HG03558 (cell line): ENCODE measurements around the gene TPM2.

ENCODE experiments used
- ATAC-seq: cut with Tn5 transposase; IDR thresholded peaks from one replicate; pipeline ENCODE4 v1.9.1; 2021; ENCODE audit warnings: moderate number of reproducible peaks; ENCODE audit not compliant: unreplicated experiment; ENCODE audit errors: extremely low read depth

The TPM2 gene

DNA sequence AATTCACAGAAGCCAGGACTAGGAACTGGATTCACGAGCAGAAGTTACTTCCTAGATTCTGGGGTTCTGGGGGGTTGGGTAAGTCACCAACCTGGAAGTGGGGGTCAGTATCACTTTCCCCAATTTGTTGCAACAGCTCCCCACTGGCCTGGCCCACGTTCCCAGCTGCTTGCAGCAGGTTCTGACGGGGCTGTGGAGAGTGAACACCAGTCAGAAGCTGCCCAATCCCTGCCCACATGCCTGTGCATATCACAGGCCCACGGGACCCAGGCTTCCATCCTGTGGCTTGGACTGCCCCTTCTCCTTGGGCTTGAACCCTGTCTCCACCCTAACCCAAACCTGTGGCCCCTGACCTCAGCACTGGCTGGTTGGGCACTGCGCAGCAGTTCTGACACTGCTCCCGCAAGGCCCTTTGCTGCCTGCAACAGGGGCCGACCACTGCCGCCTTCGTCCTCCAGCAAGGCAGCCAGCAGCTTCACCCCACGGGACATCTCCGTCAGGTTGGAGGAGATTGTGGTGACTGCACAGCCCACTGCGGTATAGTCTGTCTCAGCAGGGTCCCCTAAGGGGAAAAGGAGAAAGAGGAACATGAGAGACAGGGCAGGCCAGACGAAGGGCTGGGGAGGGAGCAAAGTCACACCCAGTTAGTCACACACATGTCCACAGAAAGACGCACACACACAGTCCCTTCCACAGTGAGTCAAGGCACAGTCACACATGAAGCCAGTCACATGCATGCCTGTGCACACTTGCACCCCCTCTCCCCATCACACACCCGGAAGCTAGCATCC is 29.2 kb upstream of the TPM2 start:
- no peak for ATAC-seq

DNA sequence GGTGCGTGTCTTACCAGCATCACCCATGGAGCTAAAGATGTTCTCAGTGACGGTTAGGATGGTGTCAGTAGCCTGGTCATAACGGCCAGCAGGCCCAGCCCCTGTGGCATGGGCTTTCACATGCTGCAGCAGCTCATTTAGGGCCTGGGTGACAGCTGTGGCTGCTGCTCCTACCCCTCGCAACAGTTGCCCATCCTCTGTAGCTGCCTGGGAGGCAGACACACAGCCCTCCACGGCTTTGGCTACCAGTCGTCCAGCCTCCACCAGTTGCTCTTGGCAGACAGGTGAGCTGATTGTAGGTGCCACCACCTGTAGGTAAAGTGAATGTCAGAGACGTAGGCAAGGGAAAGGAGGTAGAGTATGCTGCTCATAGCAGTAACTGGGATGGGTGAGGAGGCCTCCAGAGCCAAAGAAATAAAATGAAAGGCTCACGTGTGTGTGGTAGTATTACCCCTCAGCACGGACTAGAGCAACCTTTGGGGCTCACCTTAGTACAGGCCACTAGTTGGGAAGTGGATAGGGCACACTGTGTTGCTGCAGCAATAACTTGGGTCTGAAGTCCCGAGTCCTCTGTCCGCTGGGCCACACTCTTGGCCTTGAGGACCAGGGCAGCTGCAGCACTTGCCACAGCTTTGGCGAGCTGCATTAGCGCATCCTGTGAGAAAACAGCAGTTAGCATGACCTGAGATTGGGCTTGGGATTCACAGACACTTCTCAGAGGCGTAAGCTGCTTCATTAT is 27.6 kb upstream of the TPM2 start:
- no peak for ATAC-seq

DNA sequence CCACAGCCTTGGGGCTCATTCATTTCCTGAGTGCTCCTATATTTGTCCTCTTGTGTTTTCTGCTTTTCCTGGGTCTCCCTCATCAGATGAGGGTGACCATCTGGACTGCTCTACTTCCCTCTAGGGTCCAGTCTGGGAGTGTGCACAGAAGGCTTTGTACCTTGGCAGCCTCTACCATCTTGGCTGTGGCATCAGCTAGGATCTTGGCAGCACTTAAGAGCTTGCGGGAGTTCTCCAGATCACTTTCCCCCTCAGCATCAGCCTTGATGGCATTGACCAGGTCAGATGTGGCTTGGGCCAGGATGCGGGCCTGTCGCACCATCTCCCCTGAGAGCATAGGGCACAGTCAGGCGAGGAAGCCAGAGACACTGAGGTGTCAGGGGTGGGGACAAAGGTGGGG is 26.5 kb upstream of the TPM2 start:
- no peak for ATAC-seq

DNA sequence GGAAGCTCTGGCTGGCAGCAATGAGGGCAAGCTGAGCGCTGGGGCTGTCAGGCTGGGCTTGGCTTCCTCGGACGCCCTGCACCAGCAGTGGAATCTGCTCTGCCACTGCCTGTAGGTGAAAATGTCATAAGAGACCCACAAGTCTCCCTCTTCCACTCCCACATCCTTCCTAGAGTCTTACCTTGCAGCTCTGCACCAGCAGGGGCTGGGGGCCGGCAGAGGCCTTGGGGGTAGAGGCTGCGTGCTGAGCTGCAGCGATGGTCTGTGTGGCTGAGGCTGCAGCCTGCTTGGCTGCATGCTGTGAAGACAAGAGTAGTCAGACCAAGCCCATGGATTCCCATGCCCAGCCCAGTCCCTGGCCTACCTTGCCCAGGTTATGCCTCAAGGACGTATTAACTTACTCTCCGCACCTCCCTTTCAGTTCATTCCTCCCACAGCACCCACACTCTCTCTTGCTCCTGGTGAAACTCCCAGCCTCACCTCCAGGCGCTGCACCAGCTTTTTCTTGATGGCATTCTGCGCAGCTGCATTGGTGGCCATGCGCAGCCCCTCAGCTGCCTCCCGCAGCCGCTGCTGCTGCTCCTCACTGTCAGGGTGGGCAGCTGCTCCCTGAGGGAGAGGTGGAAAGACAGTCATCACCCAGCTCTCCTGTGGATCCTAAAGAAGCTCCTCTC is 25.0 kb upstream of the TPM2 start:
- ATAC-seq: no peak

DNA sequence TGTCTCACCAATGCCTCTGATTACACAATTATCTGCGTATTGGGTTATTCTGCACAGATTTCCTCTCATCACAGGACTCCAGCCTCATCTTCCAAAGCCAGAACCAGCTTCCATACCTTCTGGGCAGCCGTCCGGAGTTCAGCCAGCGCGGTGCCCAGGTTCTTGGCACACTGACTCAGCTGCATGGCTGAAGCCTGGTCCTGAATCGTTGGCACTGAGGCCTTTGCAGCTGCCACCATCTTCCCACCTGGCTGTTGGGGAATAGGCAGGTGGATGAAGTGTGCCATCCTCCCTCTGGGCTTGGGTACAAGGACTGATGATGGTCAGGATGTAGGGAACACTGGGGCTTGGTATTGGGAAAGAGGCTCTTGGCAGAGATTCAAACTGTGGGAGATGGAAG is 24.4 kb upstream of the TPM2 start:
- ATAC-seq: no peak

DNA sequence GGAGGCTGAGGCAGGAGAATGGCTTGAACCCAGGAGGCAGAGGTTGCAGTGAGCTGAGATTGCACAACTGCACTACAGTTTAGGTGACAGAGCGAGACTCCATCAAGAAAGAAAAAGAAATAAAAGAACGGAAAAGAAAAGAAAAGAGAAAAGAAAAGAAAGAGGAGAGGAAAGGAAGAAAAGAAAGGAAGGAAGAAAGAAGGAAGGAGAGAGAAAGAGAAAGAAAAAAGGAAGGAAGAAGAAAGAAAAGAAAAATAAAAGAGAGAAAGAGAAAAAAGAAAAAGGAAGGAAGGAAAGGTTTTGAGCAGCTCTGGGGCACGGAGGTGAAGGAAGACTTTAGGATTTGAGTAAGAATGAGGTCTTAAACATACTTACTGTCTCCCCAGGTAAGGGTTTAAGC is 23.9 kb upstream of the TPM2 start:
- no peak for ATAC-seq

DNA sequence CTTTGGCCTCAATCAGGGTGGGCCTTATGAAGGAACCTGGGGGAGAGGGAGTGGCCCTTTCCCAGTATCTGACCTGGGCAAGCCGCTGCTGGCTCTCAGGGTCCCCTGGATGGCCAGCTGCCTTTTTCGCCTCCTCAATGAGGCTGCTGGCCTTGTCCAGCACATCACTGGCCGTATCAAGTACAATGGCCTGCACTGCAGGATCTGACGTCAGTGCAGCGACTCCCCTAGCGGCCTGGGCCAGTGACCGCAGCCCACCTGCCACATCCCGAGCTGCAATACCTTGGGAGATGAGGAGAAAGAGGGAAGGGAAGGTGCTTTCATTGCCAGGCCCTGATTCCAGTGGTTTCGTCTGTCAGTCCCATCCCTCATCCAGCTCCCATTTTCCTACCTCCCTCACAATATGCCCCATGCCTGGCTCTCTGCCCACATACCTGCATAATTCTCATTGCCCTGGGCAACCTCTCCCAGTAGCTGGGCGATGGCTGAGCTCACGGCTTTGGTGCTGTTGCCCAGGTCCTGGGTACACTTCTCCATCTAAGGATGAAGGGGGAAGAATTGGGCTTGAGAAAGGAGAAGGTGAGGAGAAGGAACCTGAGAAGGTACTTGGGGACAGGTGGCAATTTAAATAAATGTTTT is 23.2 kb upstream of the TPM2 start:
- ATAC-seq: no peak

DNA sequence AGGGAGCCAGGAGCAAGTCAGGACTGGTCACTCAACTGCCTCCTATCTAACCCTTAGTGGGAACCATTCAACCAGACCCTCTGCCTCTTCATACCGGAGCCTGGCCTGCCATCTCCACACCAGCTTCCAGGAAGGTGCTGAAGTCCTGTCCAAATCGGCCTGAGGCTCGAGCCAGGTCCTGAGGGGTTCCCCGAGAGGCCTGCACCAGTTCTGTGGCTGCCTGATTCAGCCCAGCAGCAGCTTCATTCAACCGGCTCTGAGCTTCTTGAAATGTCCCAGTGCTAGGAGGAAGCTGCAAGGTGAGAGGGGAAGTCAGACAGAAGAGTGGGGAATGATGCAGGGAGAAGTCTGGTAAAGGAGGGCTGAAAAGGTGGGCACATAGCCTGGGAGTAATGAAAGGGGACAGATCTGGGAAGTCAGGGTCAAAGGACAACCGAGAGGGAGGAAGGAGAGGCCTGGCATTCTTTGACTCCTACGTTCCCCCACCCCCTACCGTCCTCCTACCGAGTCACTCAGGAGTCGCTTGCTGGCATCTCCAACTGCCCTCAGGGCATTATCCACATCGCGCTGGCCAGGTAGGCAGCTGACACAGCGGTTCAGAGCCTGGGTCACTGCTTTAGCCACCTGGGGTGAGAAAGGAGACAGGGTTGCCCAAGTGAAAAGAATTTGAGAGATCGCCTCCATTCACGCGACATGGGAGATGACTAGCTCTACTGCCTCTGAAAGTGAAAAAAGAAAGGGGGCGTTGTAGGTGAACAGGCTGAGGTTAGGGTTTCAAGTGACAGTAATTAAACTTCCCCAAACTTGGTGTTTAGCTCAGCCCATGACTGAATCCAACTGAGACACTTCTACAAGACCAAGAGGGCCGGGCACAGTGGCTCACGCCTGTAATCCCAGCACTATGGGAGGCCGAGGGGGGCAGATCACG is 22.0 kb upstream of the TPM2 start:
- ATAC-seq: no peak

DNA sequence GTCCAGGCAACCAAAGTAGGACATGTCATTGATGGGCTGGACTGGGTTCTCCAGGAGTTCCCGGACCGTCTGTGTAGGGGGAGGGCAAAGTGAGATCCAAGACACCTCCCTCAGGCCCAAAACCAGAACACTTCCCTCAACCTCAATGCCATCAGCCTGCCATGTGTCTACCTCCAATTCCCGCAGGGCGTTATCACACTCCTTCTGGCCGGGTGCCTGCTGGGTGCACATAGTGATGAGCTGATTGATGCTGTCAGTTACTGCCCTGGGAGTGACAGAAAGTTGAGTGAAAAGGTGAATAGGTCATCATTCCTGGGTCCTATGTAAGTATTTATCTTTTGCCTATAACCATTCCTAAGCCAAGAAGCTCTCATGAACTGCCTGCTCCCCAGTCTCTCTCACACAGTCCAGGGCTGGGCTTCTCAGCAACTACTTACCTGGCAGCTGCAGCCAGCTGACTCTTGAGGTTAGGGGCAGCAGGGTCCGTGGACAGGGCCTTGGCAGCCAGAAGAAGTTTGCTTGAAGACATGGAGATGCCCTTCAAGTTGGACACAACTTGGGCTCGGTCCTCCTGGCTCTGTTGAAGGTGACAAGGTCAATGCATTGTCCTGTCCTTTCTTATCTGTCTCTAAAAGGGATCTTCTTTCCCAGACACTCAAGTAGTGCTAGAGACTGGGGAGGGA is 21.2 kb upstream of the TPM2 start:
- ATAC-seq: no peak

DNA sequence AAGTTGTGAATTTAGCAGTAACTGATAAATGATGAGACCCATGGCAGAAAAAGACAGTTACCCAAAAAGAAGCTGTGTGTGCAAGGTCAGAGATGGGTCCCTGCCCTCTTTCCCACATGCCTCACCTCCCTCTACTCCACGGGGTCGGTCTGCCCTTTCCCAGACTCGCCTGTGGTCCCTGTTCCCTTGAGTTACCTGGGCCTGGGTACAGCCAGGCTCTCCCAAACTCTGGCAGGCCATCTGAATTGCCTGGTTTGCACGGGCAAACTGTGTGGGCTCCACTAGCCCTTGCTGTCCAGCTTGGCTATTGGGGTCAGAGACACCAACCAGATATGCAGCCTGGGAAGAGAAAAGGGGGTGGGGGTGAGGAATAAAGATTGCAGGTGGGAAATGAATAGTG is 18.4 kb upstream of the TPM2 start:
- ATAC-seq: no peak

DNA sequence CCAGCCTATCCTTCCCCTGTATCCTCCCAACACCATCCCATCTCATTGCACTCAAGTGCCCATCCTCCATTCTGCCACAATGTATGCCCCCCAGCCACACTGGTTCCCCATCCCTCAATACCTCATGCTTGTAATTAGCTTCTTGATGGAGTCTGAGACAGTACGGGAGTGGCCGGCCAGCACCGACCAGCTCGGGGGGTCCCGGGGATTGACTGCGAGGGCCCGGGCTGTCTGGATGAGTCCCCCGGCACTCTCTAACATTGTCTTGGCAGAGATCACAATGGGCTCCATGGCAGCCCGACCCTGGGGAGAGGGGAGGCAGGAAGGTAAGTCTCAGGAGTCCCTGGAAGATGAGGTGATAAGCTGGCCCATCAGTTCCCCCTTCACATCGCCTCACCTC is 17.2 kb upstream of the TPM2 start:
- no peak for ATAC-seq

DNA sequence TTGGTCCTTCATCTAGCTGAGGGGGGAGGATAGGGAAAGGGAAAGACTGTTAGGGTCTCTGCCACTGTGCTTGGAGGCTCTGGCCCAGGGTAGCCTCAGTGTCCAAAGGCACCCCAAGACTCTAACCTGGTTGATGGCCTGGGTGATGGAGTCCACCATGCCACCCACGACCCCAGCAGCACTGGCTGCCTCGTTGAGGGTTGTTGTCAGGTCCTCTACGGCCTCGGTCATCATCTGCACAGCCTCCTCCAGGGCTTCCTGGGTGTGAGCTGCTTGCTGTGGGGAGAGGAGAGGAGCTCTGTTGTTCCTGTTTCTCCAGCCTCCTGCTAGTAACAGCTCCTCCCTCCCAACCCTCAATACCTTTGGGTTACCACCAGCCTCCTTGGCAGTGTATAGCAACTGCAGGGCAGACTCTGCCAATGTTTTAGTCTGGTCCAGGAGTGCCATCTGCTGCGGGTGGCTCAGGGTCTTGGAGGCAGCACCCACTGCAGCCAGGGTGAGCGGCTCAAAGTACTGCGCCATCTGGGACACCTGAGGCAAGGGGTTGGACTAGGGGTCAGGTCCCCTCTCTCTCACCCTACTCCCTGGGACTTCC is 16.2 kb upstream of the TPM2 start:
- no peak for ATAC-seq

DNA sequence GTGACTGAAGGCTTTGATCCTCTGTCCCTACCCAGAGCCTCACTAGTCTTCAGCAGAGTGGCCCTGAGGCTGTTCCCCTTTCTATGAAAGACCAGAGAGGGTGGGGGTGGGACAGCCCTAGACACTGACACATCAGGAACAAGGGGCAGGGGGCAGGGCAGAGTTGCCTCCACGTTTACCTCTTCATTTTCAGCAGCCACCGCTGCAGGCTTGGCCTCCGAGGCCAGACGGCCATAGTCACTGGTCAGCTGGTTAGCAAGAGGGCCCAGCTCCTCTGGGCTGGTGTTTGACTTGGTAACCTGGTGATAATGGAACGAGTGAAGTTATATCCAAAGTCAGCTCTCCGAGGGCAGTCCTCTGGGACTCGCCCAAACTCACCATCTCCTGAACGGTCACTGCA is 15.6 kb upstream of the TPM2 start:
- ATAC-seq: no peak

DNA sequence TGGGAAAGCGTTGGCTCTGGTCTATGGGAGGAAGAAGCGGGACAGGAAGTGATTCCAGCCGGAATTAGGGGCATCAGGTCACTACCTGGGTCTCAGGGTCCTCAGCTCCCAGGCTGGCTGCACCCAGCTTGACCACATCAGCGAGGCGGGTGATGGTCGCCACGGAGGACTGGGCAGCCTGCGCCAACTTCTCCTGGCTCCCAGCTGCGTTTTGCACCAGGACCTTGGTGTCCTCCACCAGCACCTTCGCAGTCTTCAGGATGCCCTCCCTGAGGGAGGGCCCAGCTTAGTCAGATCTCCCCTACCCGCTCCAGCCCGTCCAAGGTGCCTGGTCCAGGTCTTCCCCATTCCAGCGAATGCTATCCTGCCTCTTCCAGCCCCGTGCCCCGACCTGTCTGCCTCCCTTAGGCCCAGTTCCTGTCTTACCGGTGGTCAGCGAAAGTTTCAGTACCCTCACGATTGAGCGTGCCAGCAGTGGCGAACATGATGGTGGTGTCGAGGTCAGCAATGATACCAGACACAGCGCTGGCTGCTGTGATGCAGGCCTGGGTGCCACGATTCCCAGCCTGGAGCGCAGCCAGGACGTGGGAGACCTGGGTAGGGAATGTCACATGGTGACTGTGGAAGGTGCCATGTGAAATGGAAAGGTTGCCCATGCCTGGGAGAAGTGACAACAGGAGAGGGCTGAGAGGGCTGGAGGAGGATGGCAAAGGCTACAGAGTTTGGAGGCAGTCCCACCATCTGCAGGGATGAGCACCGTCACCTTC is 14.4 kb upstream of the TPM2 start:
- ATAC-seq: no peak

DNA sequence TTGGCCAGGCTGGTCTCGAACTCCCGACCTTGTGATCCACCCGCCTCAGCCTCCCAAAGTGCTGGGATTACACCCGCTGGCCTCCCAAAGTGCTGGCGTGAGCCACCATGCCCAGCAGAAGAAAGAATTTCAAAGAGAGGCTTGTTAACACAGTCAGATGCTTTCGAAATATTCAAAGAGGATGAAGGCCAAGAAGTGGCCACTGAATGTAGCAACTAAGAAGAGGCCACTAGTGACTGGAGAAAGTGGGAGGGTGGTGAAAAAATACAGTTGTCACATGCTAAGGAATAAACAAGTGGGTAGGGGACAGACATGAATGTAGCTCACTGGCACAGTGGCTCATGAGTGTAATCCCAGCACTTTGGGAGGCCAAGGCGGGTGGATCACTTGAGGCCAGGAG is 13.0 kb upstream of the TPM2 start:
- no peak for ATAC-seq

DNA sequence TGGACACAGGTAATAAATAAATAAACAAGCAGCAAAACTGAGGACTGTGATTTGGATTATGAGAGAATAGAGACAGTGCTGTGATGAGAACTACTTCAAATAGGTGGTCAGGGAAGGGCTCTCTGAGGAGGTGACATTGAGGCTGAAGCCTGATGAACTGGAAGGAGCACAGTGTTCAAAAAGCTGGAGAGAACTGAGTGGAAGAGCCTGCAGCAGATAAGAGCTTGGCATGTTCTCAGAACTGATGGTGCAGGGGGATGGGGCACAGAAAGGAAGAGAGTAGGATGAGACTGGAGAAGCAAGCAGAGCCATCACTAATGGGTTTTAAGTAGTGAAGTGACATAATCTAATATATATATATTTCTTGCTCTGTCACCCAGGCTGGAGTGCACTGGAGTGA is 11.2 kb upstream of the TPM2 start:
- ATAC-seq: no peak

DNA sequence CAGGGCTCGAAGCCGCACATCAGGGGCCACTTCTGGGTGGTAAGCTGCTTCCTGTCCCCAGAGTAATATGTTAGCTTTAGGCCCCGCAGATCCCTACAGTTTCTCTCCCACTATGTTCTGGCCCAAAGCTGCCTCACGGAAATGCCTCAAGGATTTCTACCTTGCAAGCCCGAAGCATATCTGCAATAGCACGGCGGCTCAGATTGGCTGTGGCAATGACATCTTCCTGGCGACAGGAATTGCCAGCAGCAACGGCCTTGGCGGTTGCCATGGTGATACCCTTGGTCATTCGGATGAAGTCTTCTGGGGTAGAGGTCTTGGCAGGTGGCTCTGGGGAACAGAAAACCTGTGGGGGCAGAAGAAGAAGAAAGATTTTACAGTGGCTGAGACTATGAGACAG is 10.3 kb upstream of the TPM2 start:
- no peak for ATAC-seq

DNA sequence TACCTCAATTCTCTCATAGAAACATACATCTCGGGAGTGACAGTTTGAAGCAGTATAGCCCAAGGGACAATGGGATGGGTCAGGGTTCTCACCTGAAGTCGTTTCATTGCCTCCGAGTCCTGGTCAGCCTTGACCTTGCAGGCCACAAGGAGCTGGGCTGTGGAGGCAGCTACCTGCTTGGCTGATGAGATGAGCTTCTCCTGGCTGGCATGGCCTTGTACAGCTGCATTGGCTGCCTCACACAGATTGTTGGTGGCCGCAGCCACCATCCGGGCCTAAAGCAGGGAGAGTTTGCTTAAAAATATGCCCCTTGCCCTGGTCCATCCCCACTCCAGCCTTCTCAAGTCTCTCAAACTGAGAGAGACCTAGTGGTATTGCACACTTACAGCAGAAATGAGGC is 8.5 kb upstream of the TPM2 start:
- ATAC-seq: no peak
